Prostate gland (tissue), 2 donors: ENCODE measurements around the gene NSUN6. TPM values are rescaled to one million over a fixed set of nuclear protein-coding genes. Genes with fewer than 3 reads are reported as not detected.

ENCODE experiments used
- DNase-seq: peaks from one replicate; pipeline ENCODE4 v3.0.0-alpha.2; 2019; ENCODE audit warnings: low spot score
- H3K27ac ChIP-seq, 2 donors: fragments of 200-600 bp; sonication (generic); 2 replicates each; pipeline ENCODE4 v1.5.1; 2017 to 2019
- H3K27me3 ChIP-seq: fragments of 200-600 bp; sonication (generic); replicated peaks from 2 replicates; pipeline ENCODE4 v1.5.1; 2019; ENCODE audit not compliant: insufficient read depth
- H3K36me3 ChIP-seq, 2 donors: fragments of 200-600 bp; sonication (generic); 1 replicate in 1 of 2; 2 replicates in 1 of 2; pipeline versions ENCODE4 v1.5.1 to v1.8.1; 2017 to 2019
- H3K4me1 ChIP-seq: fragments of 200-600 bp; sonication (generic); replicated peaks from 2 replicates; pipeline ENCODE4 v1.5.1; 2019
- H3K4me3 ChIP-seq, 2 donors: fragments of 200-600 bp; sonication (generic); 2 replicates each; pipeline ENCODE4 v1.5.1; 2017 to 2019
- H3K9me3 ChIP-seq: fragments of 200-600 bp; sonication (generic); 2 replicates; pipeline ENCODE4 v1.5.1; 2017
- POLR2A ChIP-seq: fragments of 450-650 bp; IDR thresholded peaks from one replicate; pipeline ENCODE4 v1.6.1; 2016; ENCODE audit warnings: antibody characterized with exemption, mild to moderate bottlenecking
- POLR2AphosphoS5 ChIP-seq: sonication (generic); formaldehyde crosslinking; IDR thresholded peaks from one replicate; pipeline ENCODE4 v1.6.1; 2017; ENCODE audit warnings: antibody characterized with exemption
- WGBS: methylation state at CpG from one replicate; pipeline ENCODE4 v1.1.5; 2018; 5-methylcytosine and 5-hydroxymethylcytosine counted together
- intact Hi-C: fragments of 100-400 bp; cut with DNase I; formaldehyde crosslinking; loops from one replicate; pipeline ENCODE4 v1.14.2; 2022
- total RNA-seq, 2 donors: library from RNA; depleted of rRNA; stranded (reverse); fragments of >200 nt; gene quantifications; one replicate each; pipeline ENCODE4 v1.1.0, GENCODE V29; 2016
- TF ChIP-seq, protein P1 (sequence below), 4 experiments: fragments of 200-600 bp in 2 of 4; fragments of 450-650 bp in 2 of 4; sonication (generic) in 2 of 4; IDR thresholded peaks; 1 replicate in 3 of 4; 2 replicates in 1 of 4; pipeline ENCODE4 v1.5.1; 2016 to 2019; ENCODE audit warnings: antibody characterized with exemption in 4 of 4, mild to moderate bottlenecking in 2 of 4, moderate library complexity in 2 of 4

The NSUN6 gene
- total RNA-seq, 2 donors from 2014 or later, result 11.7 to 17.1 TPM

DNA sequence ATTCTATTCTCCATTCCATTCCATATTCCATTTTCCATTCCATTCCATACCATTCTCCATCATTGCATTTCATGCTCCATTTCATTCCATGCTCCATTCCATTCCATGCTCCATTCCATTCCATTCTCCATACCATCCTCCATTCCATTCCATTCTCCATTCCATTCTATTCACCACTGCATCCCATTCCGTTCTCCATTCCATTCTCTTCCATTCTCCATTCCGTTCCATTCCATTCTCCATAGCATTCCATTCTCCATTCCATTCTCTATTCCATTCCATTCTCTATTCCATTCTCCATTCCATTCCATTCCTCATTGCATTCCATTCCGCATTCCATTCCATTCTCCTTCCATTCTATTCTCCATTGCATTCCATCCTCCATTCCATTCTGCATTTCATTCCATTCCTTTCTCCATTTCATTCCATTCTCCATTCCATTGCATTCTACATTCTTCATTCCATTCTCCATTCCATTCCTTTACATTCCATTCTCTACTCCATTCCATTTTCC lies 84.0 kb downstream of the NSUN6 start:
- H3K27ac ChIP-seq, result no peak overlapping the region
- TF ChIP-seq POLR2A, result no peak
- TF ChIP-seq, protein P1, sequence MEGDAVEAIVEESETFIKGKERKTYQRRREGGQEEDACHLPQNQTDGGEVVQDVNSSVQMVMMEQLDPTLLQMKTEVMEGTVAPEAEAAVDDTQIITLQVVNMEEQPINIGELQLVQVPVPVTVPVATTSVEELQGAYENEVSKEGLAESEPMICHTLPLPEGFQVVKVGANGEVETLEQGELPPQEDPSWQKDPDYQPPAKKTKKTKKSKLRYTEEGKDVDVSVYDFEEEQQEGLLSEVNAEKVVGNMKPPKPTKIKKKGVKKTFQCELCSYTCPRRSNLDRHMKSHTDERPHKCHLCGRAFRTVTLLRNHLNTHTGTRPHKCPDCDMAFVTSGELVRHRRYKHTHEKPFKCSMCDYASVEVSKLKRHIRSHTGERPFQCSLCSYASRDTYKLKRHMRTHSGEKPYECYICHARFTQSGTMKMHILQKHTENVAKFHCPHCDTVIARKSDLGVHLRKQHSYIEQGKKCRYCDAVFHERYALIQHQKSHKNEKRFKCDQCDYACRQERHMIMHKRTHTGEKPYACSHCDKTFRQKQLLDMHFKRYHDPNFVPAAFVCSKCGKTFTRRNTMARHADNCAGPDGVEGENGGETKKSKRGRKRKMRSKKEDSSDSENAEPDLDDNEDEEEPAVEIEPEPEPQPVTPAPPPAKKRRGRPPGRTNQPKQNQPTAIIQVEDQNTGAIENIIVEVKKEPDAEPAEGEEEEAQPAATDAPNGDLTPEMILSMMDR (IDR thresholded peaks at IDR 0.05), result no peak
- no peak for TF ChIP-seq POLR2AphosphoS5
- intact Hi-C loops, result no loop called here
- no peaks in the 10 kb centered on the region for H3K4me1 ChIP-seq
- H3K27me3 ChIP-seq, result no peaks in the 10 kb centered on the region
- no peak for DNase-seq
- H3K36me3 ChIP-seq, result no peaks in the 10 kb centered on the region
- H3K9me3 ChIP-seq, result no peaks in the 10 kb centered on the region
- no peak overlapping the region for H3K4me3 ChIP-seq
- 97% methylated on average over 3 of the region's 3 CpGs for WGBS

DNA sequence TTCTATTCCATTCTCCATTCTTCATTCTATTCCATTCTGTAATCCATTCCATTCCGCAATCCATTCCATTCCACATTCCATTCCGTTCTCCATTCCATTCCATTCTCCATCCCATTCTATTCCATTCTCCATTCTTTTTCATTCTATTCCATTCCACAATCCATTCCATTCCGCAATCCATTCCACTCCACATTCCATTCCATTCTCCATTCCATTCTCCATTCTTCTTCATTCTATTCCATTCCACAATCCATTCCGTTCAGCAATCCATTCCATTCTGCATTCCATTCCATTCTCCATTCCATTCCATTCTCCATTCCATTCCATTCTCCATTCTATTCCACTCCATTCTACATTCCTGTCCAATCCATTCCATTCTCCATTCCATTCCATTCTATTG lies 85.2 kb downstream of the NSUN6 start:
- Histone ChIP-seq H3K27ac (no peak overlapping the region), H3K9me3 (no peaks in the 10 kb centered on the region), H3K4me1 (no peaks in the 10 kb centered on the region), H3K36me3 (no peaks in the 10 kb centered on the region), H3K4me3 (no peak overlapping the region), H3K27me3 (no peaks in the 10 kb centered on the region)
- 78% methylated on average over 4 of the region's 4 CpGs for WGBS
- intact Hi-C loops, result no loop called here
- DNase-seq, result no peak
- TF ChIP-seq POLR2AphosphoS5, result no peak
- TF ChIP-seq, protein P1 (IDR thresholded peaks at IDR 0.05), result no peak
- TF ChIP-seq POLR2A, result no peak

GRCh38 chr10:18565006-18565405 lies 86.4 kb downstream of the NSUN6 start:
- intact Hi-C loops, result no loop called here
- TF ChIP-seq, protein P1 (IDR thresholded peaks at IDR 0.05), result no peak
- no peak for TF ChIP-seq POLR2A
- no peak for TF ChIP-seq POLR2AphosphoS5
- H3K4me1 ChIP-seq, result no peaks in the 10 kb centered on the region
- no peaks in the 10 kb centered on the region for H3K9me3 ChIP-seq
- H3K27me3 ChIP-seq, result no peaks in the 10 kb centered on the region
- no peaks in the 10 kb centered on the region for H3K36me3 ChIP-seq
- no peak overlapping the region for H3K27ac ChIP-seq
- WGBS, result 97% methylated on average over 5 of the region's 5 CpGs
- DNase-seq, result no peak
- no peak overlapping the region for H3K4me3 ChIP-seq

DNA sequence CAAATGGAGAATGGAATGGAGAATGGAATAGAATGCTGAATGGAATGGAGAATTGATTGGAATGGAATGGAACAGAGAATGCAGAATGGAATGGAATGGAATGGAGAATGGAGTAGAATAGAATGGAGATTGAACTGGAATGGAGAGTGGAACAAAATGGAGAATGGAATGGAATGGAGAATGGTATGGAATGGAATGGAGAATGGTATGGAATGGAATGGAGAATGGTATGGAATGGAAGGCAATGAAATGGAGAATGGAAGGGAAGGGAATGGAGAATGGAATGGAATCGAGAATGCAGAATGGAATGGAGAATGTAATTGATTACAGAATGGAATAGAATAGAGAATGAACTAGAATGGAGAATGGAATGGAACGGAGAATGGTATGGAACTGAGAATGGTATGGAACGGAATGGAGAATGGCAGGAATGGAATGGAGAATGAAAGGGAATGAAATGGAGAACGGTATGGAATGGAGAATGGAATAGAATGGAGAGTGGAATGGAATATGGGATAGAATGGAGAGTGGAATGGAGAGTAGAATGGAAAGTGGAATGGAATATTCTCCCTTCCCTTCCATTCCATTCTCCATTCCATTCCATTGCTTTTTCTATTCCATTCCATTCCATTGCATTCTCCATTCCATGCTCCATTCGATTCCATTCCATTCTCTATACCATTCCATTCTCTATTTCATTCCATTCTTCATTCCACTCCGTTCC lies 88.2 kb downstream of the NSUN6 start:
- H3K9me3 ChIP-seq, result no peaks in the 10 kb centered on the region

More for the DNA sequence above, 88.2 kb downstream of the NSUN6 start:
- intact Hi-C loops, result no loop called here
- Histone ChIP-seq H3K27me3 (no peaks in the 10 kb centered on the region), H3K27ac (no peak overlapping the region), H3K4me1 (no peaks in the 10 kb centered on the region), H3K36me3 (no peaks in the 10 kb centered on the region), H3K4me3 (no peak overlapping the region)
- 95% methylated on average over 6 of the region's 6 CpGs for WGBS
- TF ChIP-seq, protein P1 (IDR thresholded peaks at IDR 0.05), result no peak
- TF ChIP-seq POLR2AphosphoS5, result no peak
- no peak for TF ChIP-seq POLR2A
- DNase-seq, result no peak
